Suprapubic skin (tissue), 3 donors: ENCODE results near the gene SLIT1.

Experiments used
- POLR2AphosphoS5 ChIP-seq, 3 donors: sonication (generic); formaldehyde crosslinking; IDR thresholded peaks; one replicate each; pipeline ENCODE4 v1.6.1; 2017; ENCODE audit warnings: antibody characterized with exemption in 3 of 3
- TF ChIP-seq, protein P1 (sequence below), 2 donors: fragments of 200-600 bp in 1 of 2; fragments of 450-650 bp in 1 of 2; sonication (generic) in 1 of 2; IDR thresholded peaks; one replicate each; pipeline ENCODE4 v1.5.1; 2016 to 2019; ENCODE audit warnings: antibody characterized with exemption in 2 of 2, mild to moderate bottlenecking in 1 of 2, moderate library complexity in 1 of 2

DNA sequence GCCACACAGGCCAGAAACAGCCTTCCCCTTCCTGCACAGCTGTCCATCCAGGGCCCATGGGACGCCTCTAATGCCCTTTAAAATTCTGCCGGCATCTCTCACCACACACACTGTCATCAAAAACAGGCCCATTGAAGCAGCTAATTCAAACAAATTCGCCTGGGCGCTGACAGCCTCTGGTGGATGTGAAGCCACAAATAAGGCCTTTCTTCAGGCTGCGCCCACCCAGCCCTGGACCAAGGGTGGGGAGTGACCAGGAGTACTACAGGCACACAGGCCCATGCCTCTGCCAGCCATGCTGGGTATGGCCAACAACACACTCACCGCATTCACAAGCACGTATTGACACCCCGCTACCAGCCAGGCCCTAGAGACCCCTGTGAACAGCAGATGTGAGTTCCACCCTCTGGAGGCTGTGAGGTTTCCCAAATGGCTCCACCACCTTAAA is 54.6 kb downstream of the SLIT1 start:
- TF ChIP-seq POLR2AphosphoS5 (IDR thresholded peaks at IDR 0.05): no peak
- TF ChIP-seq, protein P1, sequence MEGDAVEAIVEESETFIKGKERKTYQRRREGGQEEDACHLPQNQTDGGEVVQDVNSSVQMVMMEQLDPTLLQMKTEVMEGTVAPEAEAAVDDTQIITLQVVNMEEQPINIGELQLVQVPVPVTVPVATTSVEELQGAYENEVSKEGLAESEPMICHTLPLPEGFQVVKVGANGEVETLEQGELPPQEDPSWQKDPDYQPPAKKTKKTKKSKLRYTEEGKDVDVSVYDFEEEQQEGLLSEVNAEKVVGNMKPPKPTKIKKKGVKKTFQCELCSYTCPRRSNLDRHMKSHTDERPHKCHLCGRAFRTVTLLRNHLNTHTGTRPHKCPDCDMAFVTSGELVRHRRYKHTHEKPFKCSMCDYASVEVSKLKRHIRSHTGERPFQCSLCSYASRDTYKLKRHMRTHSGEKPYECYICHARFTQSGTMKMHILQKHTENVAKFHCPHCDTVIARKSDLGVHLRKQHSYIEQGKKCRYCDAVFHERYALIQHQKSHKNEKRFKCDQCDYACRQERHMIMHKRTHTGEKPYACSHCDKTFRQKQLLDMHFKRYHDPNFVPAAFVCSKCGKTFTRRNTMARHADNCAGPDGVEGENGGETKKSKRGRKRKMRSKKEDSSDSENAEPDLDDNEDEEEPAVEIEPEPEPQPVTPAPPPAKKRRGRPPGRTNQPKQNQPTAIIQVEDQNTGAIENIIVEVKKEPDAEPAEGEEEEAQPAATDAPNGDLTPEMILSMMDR (IDR thresholded peaks at IDR 0.05): no peak
